Measurements from ENCODE around the gene CYP26B1.

Gene CYP26B1

DNA sequence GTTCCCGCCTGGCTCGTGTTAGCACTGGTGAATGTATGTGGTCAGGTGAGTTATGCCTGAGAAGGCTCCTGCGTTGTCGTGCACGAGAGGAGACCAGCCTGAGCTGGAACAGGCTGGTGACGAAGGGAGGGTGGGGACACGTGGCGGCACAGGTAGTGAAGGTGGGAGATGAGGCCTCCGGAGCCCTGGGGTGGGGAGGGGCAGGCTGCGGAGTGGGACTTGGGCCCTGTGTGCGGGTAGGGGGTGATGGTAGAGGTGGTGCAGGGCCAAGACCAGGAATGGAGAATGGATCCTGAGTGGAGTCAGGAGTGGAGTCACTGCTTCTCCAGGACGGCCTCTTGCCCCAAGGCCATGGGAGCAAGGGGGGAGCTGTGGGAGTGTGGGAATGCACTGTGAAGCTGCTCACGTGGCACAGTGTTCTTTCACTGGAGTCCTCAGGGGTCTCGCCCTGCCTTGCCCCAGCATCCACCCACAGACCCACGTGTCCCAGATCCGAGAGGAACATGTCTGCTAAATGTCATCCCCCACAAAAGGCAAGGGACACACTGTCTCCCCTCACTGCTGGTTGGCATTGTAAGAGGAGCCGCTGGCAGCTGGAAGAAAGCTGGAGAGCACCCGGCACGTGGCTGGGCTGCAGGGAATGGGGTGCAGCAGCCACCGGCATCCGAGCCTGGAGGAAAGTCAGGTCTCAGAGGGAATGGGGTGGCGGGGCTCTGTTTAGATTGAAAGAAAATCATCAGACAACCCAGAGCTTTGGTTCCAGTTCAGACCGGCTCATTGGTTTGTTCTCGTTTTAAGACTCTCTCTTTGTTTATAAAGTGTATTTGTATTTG, 63.7 kb downstream of the CYP26B1 start:
- TF ChIP-seq, protein P1, sequence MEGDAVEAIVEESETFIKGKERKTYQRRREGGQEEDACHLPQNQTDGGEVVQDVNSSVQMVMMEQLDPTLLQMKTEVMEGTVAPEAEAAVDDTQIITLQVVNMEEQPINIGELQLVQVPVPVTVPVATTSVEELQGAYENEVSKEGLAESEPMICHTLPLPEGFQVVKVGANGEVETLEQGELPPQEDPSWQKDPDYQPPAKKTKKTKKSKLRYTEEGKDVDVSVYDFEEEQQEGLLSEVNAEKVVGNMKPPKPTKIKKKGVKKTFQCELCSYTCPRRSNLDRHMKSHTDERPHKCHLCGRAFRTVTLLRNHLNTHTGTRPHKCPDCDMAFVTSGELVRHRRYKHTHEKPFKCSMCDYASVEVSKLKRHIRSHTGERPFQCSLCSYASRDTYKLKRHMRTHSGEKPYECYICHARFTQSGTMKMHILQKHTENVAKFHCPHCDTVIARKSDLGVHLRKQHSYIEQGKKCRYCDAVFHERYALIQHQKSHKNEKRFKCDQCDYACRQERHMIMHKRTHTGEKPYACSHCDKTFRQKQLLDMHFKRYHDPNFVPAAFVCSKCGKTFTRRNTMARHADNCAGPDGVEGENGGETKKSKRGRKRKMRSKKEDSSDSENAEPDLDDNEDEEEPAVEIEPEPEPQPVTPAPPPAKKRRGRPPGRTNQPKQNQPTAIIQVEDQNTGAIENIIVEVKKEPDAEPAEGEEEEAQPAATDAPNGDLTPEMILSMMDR (IDR thresholded peaks at IDR 0.05; ENCODE audit: low read depth, low read length) = no peak
- H3K4me3 ChIP-seq (replicated peaks in 1 of 2; ENCODE audit: low read depth in 2 of 2, low read length in 2 of 2) = no peak overlapping the region
- DNase-seq (ENCODE audit: low read depth in 2 of 2) = no peak

DNA sequence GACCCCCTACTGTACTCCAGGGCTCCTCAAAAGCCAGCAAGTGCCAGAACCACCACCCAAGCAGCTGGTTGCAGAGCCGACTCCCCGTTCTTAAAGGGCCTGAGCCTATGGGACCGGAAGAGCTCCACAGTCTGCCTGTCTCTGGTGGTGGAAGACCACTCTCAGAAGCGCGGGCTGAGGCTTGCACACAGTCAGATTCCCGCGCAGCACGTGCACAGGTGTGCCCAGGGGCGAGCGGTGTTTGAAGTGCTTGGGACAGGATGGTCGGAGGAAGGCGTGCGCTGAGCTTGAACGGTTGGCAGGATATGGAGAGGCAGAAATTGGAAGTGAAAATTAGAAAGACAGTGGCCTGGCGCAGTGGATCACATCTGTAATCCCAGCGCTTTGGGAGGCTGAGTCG, 64.8 kb downstream of the CYP26B1 start:
- no peak for DNase-seq (ENCODE audit: low read depth in 2 of 2)
- no peak overlapping the region for H3K4me3 ChIP-seq (replicated peaks in 1 of 2; ENCODE audit: low read depth in 2 of 2, low read length in 2 of 2)
- TF ChIP-seq, protein P1 (IDR thresholded peaks at IDR 0.05; ENCODE audit: low read depth, low read length) = no peak

DNA sequence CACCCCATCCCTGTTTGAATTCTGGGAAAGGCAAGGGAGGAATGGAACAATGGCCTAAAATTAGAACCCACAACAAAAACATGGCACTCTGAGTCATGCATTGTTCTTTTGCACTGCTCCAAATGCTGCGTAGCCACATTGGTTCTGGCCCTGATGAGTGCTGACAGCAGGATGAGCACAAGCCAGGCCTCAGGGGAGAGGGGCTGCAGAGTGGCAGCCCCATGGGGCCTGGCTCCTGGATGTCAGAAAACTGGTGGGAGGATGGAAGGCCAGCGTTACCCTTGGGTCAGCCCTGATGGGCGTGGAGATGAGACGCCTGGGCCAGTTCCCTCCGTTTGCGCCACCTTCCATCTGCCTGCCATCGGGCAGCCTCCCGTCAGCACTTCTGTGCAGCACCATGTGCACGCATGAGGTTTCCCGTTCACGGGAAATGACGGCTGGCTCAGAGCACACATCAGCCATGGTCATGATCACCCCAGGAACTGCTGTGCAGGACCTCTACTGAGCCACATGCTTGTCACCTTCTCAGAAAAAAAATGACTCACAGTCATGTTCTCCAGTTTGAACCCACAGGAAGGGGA, 65.6 kb downstream of the CYP26B1 start:
- DNase-seq (ENCODE audit: low read depth in 2 of 2) = peak; percentile 26 to 49
- TF ChIP-seq, protein P1 (IDR thresholded peaks at IDR 0.05; ENCODE audit: low read depth, low read length) = no peak
- no peak overlapping the region for H3K4me3 ChIP-seq (replicated peaks in 1 of 2; ENCODE audit: low read depth in 2 of 2, low read length in 2 of 2)

- TF ChIP-seq, protein P1 (IDR thresholded peaks at IDR 0.05; ENCODE audit: low read depth, low read length) = no peak
- no peak overlapping the region for H3K4me3 ChIP-seq (replicated peaks in 1 of 2; ENCODE audit: low read depth in 2 of 2, low read length in 2 of 2)
- peak; percentile 5 to 48 for DNase-seq (ENCODE audit: low read depth in 2 of 2)
Observed at GRCh38 chr2:72081451-72081850, 66.2 kb downstream of the CYP26B1 start.

- DNase-seq (ENCODE audit: low read depth in 2 of 2) = no peak
- no peak overlapping the region for H3K4me3 ChIP-seq (replicated peaks in 1 of 2; ENCODE audit: low read depth in 2 of 2, low read length in 2 of 2)
- TF ChIP-seq, protein P1 (IDR thresholded peaks at IDR 0.05; ENCODE audit: low read depth, low read length) = no peak
Observed at GRCh38 chr2:72080286-72081145, 67.1 kb downstream of the CYP26B1 start.
